Gastrocnemius medialis (tissue), 4 donors: Measurements from ENCODE around the gene COBL.

Source experiments
- CTCF ChIP-seq, 5 experiments: fragments of 450-650 bp in 3 of 5; fragments of 200-600 bp in 2 of 5; sonication (generic) in 2 of 5; IDR thresholded peaks in 4 of 5; conservative IDR thresholded peaks in 1 of 5; 1 replicate in 4 of 5; 2 replicates in 1 of 5; pipeline ENCODE4 v1.5.1; 2016 to 2019; ENCODE audit warnings: antibody characterized with exemption in 5 of 5, mild to moderate bottlenecking in 3 of 5, moderate library complexity in 3 of 5
- POLR2A ChIP-seq, 2 donors: fragments of 450-650 bp; IDR thresholded peaks; one replicate each; pipeline ENCODE4 v1.6.1; 2017; ENCODE audit warnings: antibody characterized with exemption in 2 of 2, mild to moderate bottlenecking in 2 of 2, moderate library complexity in 2 of 2

- TF ChIP-seq CTCF (IDR thresholded peaks at IDR 0.05 in 4 of 5, conservative IDR thresholded peaks at IDR 0.05 in 1 of 5): no peak
- TF ChIP-seq POLR2A (IDR thresholded peaks at IDR 0.05): no peak
Observed at GRCh38 chr7:51148216-51148615, 168.4 kb downstream of the COBL start.
